ENCODE data around the gene PDE8B. TPM values are rescaled to one million over a fixed set of nuclear protein-coding genes. Genes with fewer than 3 reads are reported as not detected.

PDE8B gene
- total RNA-seq, 3 donors from 2014 or later = 4.9 to 57.1 (median 8.6) TPM

GRCh38 chr5:77319117-77319804, 108.8 kb downstream of the PDE8B start:
- H3K27me3 ChIP-seq = no peaks in the 10 kb centered on the region
- intact Hi-C loops (cut with DNase I; ENCODE audit: low total_unique reads) = no loop called here

DNA sequence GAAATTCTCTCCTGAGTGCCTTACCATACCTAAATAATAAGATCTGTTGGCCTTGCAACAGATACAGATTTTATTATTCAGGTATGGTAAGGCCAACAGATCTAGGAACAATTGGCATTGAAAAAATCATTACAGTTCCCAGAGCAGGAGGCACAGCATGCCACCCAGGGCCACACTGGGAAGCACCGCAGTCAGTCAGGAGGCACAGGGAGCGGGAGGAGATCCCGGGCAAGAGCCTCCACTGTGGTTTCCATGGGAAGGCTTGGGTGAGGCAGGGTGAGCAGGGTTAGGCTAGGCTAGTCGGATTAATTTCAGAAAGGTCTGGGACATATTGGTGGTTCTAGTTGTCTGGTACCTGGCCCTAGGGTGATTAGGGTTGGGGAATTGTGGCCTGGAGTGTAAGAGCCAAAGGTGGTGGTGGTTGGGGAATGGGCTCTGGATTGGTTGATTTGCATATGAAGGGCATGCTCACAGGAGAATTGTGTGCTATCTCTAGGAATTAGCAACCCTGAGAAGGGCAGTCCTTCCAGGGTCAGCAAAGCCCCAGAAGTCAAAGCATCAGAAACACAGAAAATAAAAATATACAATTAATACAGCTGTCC, 111.4 kb downstream of the PDE8B start:
- intact Hi-C loops (cut with DNase I; ENCODE audit: low total_unique reads) = no loop called here
- no peaks in the 10 kb centered on the region for H3K36me3 ChIP-seq

More at GRCh38 chr5:77319117-77319804, 108.8 kb downstream of the PDE8B start:
- TF ChIP-seq POLR2AphosphoS5 (IDR thresholded peaks at IDR 0.05) (no peak), CTCF (IDR thresholded peaks at IDR 0.05) (no peak), POLR2A (IDR thresholded peaks at IDR 0.05) (no peak)
- H3K36me3 ChIP-seq = no peaks in the 10 kb centered on the region
- no peak overlapping the region for H3K4me3 ChIP-seq
- no peaks in the 10 kb centered on the region for H3K4me1 ChIP-seq
- H3K27ac ChIP-seq = no peak overlapping the region
- no peaks in the 10 kb centered on the region for H3K9me3 ChIP-seq
- no peak for DNase-seq (ENCODE audit: low spot score in 2 of 2)

GRCh38 chr5:77322406-77322805, 111.9 kb downstream of the PDE8B start:
- Histone ChIP-seq H3K4me3 (no peak overlapping the region), H3K4me1 (no peaks in the 10 kb centered on the region), H3K27me3 (no peaks in the 10 kb centered on the region), H3K27ac (no peak overlapping the region), H3K36me3 (no peaks in the 10 kb centered on the region), H3K9me3 (no peaks in the 10 kb centered on the region)
- no peak for DNase-seq (ENCODE audit: low spot score in 2 of 2)
- intact Hi-C loops (cut with DNase I; ENCODE audit: low total_unique reads) = no loop called here
- no peak for TF ChIP-seq POLR2A (IDR thresholded peaks at IDR 0.05)
- no peak for TF ChIP-seq CTCF (IDR thresholded peaks at IDR 0.05)
- TF ChIP-seq POLR2AphosphoS5 (IDR thresholded peaks at IDR 0.05) = no peak

More for the DNA sequence above, 111.4 kb downstream of the PDE8B start:
- Histone ChIP-seq H3K27ac (no peak overlapping the region), H3K27me3 (no peaks in the 10 kb centered on the region), H3K4me3 (no peak overlapping the region), H3K4me1 (no peaks in the 10 kb centered on the region), H3K9me3 (no peaks in the 10 kb centered on the region)
- TF ChIP-seq POLR2A (IDR thresholded peaks at IDR 0.05) = no peak
- TF ChIP-seq POLR2AphosphoS5 (IDR thresholded peaks at IDR 0.05) = no peak
- no peak for TF ChIP-seq CTCF (IDR thresholded peaks at IDR 0.05)
- DNase-seq (ENCODE audit: low spot score in 2 of 2) = no peak

DNA sequence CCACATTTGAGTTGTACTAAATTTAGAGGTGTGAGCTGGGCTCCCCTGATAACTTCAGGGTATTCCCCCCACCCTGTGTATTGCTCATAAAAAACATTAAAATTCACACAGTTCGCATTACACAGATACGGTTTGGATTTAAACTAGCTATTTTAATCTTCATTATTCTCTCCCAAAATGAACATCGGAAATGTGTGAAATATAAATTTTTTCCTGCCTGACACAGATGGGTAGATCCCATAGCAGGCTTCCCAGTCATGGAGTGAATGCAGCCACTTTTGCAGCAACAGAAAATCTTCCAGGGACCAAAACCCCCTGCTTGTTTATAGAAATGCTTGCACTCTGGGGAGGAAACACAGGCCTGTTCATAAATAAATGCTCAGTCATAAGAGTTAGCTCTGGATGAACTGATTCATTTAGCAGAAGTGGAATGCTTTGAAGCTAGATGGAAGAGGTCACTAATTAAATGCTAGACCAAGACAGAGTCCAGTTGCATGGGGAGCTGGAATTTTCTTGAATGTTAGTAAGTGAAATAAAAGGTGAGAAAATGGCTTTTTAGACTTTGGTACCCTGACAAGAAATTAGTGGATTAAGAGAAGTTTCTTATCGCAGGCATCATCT, 115.6 kb downstream of the PDE8B start:
- Histone ChIP-seq H3K27ac (no peak overlapping the region), H3K36me3 (no peaks in the 10 kb centered on the region), H3K27me3 (no peaks in the 10 kb centered on the region), H3K9me3 (no peaks in the 10 kb centered on the region), H3K4me1 (no peaks in the 10 kb centered on the region), H3K4me3 (no peak overlapping the region)
- intact Hi-C loops (cut with DNase I; ENCODE audit: low total_unique reads) = no loop called here
- no peak for TF ChIP-seq CTCF (IDR thresholded peaks at IDR 0.05)
- TF ChIP-seq POLR2A (IDR thresholded peaks at IDR 0.05) = no peak
- DNase-seq (ENCODE audit: low spot score in 2 of 2) = no peak
